ENCODE data around the gene ABCA13. TPM values are rescaled to one million over a fixed set of nuclear protein-coding genes. Genes with fewer than 3 reads are reported as not detected.

ABCA13 gene
- total RNA-seq, 1 donor from 2014 or later, result not detected

DNA sequence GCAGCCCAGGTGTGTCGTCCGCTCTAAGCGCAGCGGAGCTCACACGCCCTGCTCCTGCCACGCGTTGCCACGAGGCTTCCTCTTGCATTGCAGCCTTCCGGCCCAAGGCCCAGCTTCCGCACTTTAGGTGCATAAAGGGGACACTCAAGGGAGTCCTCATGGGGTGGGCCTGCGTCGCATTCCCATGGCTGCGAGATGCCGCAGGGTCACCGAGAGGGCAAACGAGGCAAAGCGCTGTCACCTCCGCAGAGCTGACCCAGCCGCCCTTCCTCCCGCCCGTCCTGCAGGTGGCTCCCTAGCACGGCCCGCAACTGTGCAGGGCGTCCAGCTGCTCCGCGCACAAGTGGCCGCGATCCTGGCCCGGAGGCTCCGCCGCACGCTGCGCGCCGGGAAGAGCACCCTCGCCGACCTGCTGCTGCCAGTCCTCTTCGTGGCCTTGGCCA is 283.5 kb downstream of the ABCA13 start:
- peak overlapping the region; percentile 14 for H3K4me3 ChIP-seq
- no peaks in the 10 kb centered on the region for H3K4me1 ChIP-seq
- no peak for DNase-seq
- H3K27me3 ChIP-seq (ENCODE audit: low read depth), result peaks cover 4% of the 10 kb centered on the region
- H3K9me3 ChIP-seq (replicated peaks), result no peaks in the 10 kb centered on the region
- intact Hi-C loops (cut with micrococcal nuclease), result no loop called here
- H3K36me3 ChIP-seq, result no peaks in the 10 kb centered on the region
- TF ChIP-seq CTCF (IDR thresholded peaks at IDR 0.05; ENCODE audit: borderline replicate concordance), result no peak
- H3K27ac ChIP-seq (replicated peaks), result no peak overlapping the region

GRCh38 chr7:48455363-48455762 is 284.1 kb downstream of the ABCA13 start:
- TF ChIP-seq CTCF (IDR thresholded peaks at IDR 0.05; ENCODE audit: borderline replicate concordance), result no peak
- Histone ChIP-seq H3K27me3 (ENCODE audit: low read depth) (peaks cover 4% of the 10 kb centered on the region), H3K4me3 (peak overlapping the region; percentile 14), H3K36me3 (no peaks in the 10 kb centered on the region), H3K27ac (replicated peaks) (no peak overlapping the region), H3K9me3 (replicated peaks) (no peaks in the 10 kb centered on the region), H3K4me1 (no peaks in the 10 kb centered on the region)
- DNase-seq, result no peak
- intact Hi-C loops (cut with micrococcal nuclease), result no loop called here

- Histone ChIP-seq H3K9me3 (replicated peaks) (no peaks in the 10 kb centered on the region), H3K27me3 (ENCODE audit: low read depth) (peaks cover 4% of the 10 kb centered on the region), H3K27ac (replicated peaks) (no peak overlapping the region), H3K4me1 (no peaks in the 10 kb centered on the region), H3K36me3 (no peaks in the 10 kb centered on the region), H3K4me3 (no peak overlapping the region)
- TF ChIP-seq CTCF (IDR thresholded peaks at IDR 0.05; ENCODE audit: borderline replicate concordance), result no peak
- intact Hi-C loops (cut with micrococcal nuclease), result no loop called here
- DNase-seq, result no peak
These were observed 287.7 kb downstream of the ABCA13 start for GRCh38 chr7:48458701-48459524.

- Histone ChIP-seq H3K36me3 (no peaks in the 10 kb centered on the region), H3K27ac (replicated peaks) (no peak overlapping the region), H3K4me3 (no peak overlapping the region), H3K9me3 (replicated peaks) (no peaks in the 10 kb centered on the region), H3K4me1 (no peaks in the 10 kb centered on the region), H3K27me3 (ENCODE audit: low read depth) (no peaks in the 10 kb centered on the region)
- no peak for TF ChIP-seq CTCF (IDR thresholded peaks at IDR 0.05; ENCODE audit: borderline replicate concordance)
- intact Hi-C loops (cut with micrococcal nuclease), result no loop called here
- DNase-seq, result no peak
These were observed 295.5 kb downstream of the ABCA13 start for GRCh38 chr7:48466713-48467112.

DNA sequence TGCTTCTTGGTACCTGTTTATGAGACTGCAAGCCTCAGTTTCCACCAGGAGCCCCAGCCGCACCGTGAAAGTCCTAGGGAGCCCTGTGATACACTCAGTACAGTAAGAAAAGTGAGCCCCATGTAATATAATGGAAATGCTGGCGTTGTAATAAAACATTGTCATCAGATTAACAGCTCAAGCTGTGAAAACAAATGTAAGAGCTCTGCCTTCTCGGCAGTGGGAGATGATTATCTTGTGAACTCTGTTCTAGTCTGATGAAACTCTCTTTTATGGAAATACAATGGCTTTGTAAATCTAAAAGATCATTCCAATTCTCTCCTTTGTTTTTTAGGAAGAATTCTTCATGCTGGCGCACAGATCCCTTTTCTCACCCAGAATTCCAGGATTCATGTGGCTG is 299.9 kb downstream of the ABCA13 start:
- no peak overlapping the region for H3K4me3 ChIP-seq
- H3K27ac ChIP-seq (replicated peaks), result no peak overlapping the region
- no peaks in the 10 kb centered on the region for H3K9me3 ChIP-seq (replicated peaks)
- no peaks in the 10 kb centered on the region for H3K36me3 ChIP-seq
- intact Hi-C loops (cut with micrococcal nuclease), result no loop called here
- no peaks in the 10 kb centered on the region for H3K27me3 ChIP-seq (ENCODE audit: low read depth)
- no peaks in the 10 kb centered on the region for H3K4me1 ChIP-seq
- DNase-seq, result no peak
- no peak for TF ChIP-seq CTCF (IDR thresholded peaks at IDR 0.05; ENCODE audit: borderline replicate concordance)

Data from left ventricle myocardium inferior (tissue), 1 donor.